ENCODE results near the gene FA2H.
"Not testable (repeated sequence)": the region's sequence is repeated elsewhere in the genome, so short reads cannot be mapped to it uniquely, and the experiment has no call there.

The FA2H gene

DNA sequence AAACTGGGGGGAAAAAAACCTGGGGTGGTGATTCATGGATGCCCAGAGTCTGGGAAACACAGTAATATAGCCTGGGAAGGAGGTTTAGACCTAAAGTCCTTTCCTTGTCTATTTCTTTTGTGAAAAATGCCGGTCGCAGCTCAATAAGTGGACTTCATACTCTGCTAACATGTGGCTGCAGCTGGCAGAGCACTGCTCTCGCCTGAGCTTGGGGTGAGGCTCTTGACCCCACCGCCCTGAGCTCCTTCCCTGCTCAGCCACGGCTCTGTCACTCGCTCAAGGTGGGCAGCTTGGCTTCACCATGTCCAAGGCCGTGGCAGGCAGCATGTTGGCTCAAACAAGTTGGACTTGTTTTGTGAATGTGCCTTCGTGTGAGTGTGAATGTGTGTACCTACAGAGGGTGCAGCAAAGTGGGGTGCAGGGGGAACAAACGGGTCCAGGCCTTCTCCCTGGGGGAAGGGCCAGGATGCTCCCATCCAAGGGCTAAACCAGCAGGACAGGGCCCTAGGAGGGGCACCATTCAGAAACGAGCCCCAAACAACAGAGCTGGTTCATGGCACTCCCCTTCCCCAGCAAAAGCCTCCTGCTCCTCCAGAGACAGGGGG is 4.9 kb downstream of the FA2H start:
- no peak for DNase-seq

DNA sequence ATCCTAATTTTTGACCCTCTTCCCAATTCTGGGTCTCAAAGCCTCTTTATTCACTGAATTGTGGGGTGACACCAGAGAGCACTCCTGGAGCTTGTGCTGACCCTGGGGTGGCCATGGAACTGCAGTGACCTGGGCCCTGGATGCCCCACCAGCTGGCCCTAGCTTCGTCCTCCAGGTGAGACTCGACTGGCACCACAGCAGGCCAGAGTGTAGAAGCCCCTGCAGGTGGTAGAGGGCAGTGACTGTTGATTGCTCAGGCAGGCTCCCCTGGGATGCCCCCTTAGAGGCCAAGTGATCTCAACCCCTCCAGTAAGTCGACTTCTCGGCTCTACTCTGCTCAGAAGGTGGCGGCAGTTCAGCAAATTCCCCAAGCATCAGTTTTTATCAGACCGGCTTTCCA is 6.4 kb downstream of the FA2H start:
- no peak for DNase-seq

DNA sequence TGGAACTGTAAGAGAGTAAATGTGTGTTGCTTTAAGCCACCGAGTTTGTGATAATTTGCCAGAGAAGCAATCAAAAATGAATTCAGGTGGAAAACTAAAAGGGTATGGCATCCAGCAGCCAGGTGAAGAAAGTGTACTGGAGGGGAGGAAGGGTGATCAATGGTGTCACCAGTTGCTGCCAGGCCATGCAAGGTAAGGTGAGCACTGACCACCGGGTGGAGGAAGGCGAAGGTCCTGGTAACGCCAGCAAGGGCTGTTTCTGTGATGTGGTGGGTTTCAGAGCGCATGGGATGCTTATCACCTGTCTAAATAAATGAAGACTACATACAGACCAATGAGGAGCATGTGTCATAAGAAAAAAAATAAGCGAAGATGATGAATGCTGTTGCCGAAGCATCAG is 6.9 kb downstream of the FA2H start:
- no peak for DNase-seq

DNA sequence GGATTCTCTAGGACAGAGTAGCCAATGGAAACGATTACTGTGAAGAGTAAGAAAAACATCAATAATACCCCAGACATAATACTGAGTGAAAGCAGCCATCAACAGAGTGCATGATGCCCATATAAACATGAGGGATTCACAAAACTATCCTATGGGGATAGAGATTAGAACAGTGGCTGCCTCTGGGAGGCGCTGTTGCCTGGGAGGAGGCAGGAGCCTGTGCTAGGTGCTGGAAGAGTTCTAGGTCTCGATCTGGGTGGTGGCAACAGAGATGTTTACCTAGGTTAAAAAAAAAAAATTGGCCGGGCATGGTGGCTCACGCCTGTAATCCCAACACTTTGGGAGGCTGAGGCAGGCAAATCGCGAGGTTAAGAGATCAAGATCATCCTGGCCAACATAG is 7.9 kb downstream of the FA2H start:
- DNase-seq: no peak

DNA sequence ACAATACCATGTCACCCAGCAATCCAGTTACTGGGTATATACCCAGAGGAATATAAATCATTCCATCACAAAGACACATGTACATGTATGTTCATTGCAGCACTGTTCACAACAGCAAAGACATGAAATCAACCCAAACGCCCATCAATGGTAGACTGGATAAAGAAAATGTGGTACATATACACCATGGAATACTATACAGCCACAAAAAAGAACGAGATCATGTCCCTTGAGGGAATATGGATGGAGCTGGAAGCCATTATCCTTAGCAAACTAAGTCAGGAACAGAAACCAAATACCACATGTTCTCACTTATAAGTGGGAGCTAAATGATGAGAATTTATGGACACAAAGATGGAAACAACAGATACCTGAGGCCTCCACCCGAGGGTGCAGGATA is 10.4 kb downstream of the FA2H start:
- DNase-seq: not testable (repeated sequence)

DNA sequence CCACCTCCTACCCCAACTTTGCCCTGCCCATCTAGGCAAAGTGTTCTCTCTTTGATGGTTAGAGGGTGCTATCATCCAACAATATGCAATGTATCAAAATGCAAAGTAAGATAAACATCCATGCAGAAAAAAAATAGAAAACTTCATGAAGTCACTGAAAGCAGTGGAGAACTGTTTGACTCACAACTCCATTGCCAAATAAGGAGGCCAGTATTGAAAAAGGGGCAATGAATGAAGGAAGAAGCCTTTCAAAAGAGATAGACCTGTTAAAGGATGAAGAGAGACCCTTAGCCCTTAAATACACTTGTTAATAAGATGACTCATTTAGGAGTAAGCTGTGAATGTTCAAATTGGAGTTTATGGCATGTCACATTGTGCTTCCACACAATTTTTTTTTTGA is 13.0 kb downstream of the FA2H start:
- DNase-seq: no peak

DNA sequence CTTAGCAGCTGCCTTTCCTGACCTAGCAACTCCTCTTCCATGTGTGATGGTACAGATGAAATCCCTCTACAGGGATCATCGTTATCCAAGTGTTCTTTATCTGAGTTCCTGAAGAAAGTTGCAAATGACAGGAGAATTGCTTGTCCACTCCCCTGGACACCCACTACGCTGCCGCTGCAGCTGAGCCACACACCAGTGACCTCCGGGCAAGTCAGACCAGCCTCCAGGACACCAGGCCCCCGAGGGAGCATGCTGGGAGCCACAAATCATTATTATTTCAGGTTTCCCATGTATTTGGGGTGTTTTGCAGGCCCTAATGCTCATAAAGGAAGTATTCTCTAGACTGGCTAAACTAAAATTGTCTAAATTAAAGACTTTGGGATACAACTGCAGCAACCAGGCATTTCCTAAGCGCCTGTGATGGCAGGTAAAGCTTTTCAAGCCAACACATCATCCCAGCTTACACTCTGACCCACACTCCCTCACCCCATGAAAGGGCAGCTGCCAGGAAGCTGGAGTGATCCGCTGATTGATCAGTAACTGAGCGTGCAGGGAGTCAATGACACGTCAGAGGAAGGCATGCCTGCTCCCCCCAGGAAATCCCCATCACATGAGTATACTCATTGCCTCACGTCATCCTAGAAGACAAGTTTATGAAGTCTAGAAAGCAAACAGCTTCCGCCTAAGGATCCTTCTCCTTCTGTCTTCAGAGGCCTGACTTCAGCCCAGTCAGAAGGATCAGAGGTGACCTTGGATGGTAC is 14.4 kb downstream of the FA2H start:
- DNase-seq: peak; percentile 41

DNA sequence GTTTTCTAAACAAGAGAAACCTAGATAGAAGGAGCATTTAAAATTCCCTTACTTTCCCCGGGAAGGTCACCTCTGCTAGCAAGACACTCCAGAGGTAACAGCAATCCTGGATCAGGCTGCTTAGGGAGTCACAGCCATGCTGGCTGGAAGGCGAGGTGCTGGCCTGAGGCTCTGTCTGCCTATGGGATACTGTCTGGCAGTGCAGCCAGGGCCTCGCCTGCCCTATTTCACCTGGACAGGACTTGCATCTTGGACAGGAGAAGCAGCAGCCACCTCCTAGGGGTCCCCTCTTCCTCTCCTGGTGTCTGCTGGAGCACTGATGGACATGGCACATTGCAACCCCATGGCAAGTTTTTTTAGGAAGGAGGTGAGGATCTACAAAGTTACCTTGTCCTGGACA is 15.1 kb downstream of the FA2H start:
- DNase-seq: no peak

DNA sequence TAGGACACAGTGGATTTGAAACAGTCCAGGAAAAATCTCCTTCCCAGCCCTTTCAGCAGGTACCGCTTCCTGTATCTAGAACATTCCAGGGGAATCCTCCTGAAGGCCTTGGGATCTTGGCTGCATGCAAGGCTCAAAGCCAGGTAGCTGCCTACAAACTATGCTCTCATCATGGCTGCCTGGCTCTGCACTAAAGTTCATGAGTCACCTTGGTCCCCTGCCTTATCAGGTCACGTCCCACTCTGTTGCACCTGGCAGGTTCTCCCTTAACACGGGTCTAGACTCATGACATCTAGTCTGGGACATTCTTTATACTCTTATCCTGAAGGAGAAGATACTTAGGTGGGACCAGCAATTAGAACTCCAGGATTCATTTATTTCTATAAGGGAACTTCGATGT is 15.8 kb downstream of the FA2H start:
- DNase-seq: no peak

DNA sequence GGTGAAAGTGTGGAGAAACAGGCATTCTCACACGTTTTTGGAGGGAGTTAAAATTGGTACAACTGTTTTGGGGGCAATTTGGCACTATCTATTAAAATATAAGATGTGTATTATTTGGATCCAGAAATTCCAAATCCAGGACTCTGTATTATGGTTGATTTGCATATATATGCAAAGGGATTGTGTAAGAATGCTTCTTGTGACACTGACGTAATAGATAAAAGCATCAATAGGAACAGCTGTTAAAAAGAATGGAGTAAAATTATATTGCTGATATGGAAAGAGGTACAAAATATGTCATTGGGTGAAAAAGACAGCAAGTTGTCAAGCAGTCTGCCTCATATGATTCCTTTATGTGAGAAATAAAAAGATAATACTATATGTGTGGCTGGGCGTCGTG is 17.3 kb downstream of the FA2H start:
- DNase-seq: no peak

DNA sequence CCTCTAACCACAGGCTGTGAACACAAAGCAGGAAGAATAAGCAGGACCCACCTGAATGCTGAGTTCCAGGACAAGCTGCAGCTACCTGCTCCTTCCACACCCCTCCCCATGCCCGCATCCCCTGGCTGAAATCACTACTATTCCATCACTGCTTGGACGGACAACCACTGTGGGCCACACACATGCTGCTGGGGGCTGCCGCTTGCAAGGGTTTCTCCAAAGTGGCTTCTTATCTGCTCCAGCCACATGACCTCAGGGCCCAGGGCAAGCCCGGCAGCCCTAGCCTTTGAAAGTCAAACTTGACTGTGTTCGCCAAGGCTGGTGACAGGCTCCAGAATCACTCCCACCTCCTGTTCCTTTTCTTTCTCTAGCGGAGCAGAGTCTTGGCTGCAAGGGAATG is 18.4 kb downstream of the FA2H start:
- no peak for DNase-seq

DNA sequence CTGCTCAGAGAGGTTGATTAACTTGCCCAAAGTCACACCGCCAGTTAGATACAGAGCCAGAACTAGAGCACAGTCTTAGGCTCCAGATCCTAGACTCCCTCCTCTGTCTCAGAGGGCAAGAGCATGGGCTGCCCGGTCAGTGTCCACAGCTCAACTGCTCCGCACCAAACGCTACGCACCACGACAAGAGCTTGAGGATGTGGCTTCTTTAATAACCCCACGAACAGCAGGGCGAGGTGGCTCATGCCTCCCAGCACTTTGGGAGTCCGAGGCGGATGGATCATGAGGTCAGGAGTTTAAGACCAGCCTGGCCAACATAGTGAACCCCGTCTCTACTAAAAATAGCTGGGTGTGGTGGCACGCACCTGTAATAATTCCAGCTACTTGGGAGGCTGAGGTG is 21.4 kb downstream of the FA2H start:
- DNase-seq: no peak

DNA sequence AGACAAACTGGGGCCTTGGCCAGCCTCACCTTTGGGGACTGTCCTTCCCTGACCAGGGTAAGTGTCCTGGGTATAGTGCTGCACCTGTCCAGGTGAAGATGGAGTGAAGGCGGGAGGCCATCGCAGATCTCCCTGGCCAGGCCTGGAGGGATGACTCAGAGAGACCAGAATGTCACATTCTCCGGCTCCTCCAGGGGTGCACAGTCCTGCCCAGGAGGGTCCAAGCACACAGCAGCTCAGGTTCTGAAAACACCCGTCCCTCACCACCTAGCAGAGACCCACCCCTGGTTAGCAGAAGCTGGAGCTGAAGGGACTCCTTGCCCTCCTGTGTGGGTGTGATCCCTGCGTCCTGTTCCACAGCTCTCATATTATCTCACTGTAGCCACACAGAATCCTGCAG is 21.9 kb downstream of the FA2H start:
- DNase-seq: no peak

DNA sequence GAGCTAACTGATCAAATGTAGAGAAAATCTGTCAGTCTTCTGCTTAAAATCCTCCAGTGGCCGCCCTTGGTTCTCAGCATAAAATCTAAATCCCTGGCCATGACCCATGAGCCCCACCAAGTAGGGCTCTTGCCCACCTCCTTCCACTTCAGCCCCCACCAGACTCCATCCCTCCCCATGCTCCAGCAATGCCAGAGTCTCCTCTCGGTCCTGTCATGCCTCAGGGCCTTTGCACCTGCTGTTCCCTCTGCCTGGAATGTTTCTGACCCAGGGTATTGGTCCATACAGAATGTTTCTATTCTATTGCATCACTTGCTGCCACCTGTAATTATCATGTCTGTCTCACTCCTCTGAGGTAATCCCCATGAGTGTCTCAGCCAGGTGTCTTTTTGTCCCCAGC is 22.4 kb downstream of the FA2H start:
- DNase-seq: no peak

DNA sequence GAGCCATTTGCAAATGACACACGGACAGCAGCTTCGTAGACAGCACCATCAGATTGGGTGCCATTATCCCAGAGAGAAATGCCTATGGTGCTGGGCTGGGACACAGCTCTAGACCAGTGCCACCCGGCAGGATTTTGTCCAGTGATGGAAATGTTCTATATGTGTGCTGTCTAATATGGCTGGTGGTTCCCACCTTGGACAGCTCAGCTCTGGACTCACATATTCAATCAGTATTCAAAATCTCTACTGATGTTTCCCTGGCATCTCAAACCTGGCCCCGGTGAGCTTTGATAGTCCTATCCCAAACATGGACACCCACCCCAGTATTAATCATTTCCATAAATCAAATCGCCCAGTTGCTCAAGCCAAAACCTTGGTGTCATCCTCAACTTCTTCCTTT is 23.0 kb downstream of the FA2H start:
- no peak for DNase-seq

DNA sequence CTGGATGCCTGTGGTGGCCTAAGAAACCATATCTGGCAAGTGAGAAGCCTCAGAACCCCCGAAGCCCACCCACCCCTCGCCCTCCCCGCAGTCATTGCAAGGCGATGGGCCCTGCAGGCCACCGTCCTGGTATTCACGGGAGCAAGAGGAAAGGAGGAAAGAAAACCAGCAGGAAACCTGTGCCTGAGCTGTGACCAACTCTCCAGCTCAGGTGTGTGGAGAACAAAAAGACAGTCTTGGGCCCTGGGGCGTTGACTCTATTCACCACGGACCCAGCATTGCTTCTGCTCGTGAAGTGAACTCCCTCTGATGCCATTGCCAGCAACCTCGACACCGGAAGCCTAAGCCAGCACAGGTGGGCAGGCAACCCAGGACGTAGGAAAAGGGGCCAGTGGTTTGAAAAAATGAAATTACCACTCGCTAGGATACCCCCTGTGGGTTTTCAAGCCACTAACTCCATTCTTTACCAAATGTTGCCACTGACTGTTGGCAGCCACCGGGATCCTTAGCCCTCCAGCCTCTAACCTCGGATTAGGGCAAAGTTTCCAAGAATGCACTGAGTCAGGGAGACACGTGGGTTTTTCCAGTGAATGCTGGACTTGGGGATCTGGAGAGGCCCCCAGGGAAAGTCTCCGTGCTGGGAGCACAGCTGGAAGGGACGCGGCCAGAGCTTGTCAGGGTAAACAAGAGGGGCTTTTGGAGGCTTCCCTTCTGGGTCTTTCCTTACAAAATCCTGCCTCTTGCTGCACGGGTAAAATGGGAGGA is 25.1 kb downstream of the FA2H start:
- no peak for DNase-seq

DNA sequence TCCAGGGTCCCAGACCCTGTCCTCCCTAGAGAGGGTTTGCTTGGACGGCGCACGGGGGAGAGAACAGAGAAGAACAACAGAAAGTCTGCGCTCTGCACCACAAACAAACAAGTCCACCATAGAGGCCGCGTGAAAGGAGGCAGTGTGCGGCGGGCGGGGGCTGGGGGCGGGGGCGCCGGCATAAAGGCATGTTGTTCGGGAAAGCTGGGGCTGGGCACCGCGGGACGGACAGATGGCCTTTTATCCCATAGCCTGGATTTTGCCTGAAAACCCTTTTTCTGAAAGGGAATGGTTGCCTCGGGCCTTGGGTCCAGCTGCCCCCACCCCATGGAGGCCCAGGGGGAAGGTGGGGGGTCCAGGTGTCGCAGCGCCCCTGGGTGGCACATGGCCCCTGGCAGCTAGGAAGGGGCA is 26.0 kb downstream of the FA2H start:
- no peak for DNase-seq

DNA sequence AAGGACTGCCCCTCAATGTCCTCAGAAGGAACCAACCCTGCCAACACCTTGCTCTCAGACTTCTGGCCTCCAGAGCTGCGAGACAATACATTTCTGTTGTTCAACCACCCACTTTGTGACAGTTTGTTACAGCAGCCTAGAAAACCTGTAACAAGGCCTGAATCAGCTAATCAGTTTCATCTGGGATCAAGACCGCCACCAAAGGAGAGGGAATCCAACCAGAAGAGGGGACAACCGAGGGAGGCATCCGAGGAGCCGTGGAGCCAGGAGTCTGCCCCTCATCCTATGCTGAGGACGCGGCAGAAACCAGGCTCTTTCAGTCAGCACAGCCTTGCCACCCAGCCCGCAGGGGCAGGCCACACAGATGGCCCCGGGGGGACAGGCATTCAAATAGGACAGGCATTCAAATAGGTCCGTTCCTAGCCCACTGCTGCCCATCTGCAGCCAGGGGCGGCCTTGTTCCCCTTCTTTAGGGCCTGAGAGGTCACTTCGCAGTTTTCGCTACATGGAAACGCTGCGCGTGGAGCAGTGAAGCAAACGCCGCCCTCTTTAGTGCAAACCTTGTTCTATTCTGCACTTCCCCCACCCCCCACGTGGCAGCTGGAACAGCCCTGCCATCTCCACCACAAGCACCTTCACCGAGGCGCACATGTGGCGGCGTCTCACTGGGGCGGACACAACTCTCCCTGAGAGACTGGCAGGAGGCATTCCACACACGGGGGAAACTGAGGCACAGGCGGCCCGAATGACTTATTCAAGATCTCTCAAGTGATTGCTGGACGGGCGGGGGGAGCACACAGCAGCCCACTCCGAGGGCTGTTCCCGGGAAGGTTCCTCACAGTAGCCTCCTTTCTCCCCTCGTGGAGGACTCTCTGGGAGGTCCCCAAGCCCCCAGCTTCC is 26.7 kb downstream of the FA2H start:
- no peak for DNase-seq

DNA sequence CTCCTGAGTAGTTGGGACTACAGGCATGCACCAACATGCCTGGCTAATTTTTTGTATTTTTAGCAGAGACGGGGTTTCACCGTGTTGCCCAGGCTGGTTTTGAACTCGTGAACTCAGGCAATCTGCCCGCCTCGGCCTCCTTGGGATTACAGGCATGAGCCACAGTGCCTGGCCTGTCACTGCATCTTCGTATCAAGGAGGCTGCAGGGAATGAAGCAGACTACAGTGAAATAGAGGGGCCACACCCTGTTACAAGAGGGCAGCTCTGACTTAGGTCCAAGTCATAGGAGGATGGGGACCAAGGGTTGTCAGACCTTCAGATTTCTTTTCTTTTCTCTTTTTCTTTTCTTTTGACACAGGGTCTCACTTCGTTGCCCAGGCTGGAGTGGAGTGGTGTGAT is 28.7 kb downstream of the FA2H start:
- DNase-seq: no peak

DNA sequence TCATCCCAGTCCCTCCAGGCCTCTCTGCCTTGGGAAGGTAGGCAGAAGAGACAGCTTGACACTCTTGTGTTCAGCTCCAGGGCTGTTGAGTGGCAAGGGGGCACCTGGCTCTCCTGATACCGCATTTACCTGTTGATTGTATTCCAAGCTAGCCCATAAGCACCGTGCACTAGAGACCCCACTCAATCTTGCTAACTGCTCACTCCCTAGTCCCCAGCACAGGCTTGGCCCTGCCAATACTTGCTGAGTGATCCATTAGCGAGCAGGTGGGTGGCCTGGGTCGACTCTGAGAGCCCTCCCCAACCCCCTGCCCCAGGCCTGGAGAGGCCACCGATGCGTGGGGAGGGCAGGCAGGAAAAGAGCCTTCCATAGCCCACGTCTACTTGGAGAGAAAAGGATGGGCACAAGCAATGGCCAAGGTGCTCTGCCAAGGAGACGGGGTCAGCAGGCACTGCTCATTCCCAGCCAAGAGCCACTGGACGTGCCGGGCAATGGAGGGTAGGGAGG is 29.5 kb downstream of the FA2H start:
- DNase-seq: no peak

DNA sequence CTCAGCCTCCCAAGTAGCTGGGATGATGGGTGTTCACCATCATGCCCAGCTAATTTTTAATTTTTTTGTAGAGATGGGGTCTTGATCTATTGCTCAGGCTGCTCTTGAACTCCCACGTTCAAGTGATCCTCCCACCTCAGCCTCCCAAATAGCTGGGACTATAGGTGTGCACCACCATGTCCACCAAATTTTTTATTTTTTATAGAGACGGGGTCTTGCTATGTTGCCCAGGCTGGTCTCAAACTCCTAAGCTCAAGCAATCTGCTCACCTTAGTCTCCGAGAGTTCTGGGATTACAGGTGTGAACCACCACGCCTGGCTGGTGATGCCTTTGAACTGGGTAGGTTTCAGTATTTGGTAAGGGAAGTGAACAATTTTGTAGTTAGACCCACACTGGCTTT is 30.1 kb downstream of the FA2H start:
- no peak for DNase-seq

DNA sequence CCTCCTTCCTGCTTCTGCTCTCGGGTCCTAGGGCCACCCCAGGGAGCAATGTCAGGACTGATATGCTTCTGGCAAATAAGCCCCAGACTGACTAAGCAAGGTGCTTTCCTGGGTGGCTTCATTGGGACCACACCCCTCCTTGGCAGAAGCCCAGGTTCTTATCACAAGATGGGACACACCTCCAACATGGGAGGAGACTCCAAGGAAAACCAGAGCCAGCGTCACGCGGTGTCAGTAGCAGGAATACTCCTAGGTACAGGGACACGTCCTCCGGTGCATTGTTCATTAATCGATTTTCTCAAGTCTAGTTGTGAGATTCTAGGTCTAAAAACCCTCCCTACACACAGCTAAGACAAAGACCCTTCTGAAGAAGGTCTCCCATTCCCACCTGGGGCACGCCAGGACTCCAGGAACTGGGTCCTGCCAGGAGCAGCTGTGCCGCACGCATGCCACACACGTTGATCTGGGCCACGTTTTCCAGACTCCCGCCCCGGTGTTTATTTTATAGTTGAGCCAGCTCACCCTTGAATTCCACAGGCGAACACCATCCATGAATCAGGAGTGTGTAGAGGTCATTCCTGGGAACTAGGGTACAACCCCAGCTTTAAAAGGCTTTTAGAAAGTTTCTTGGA is 30.8 kb downstream of the FA2H start:
- no peak for DNase-seq
